Measurements from ENCODE around the gene CDKAL1. TPM values are rescaled to one million over a fixed set of nuclear protein-coding genes. Genes with fewer than 3 reads are reported as not detected.

Gene CDKAL1
- polyA plus RNA-seq, 2 of the 4 experiments (the other 2 are of a cell fraction) = 4.7 to 8.3 TPM

GRCh38 chr6:20670750-20671149 is 136.5 kb downstream of the CDKAL1 start:
- no peaks in the 10 kb centered on the region for H3K9me3 ChIP-seq
- H3K4me2 ChIP-seq = no peak overlapping the region
- no peak for FAIRE-seq
- DNase-seq (ENCODE audit: low read depth in 1 of 2, low spot score in 1 of 2) = no peak
- no peaks in the 10 kb centered on the region for H3K4me1 ChIP-seq
- no peak for ATAC-seq
- TF ChIP-seq CBX8 (IDR thresholded peaks at IDR 0.05) (no peak), ESRRA (IDR thresholded peaks at IDR 0.05; ENCODE audit: borderline replicate concordance, low read length) (no peak), ZFP36 (IDR thresholded peaks at IDR 0.05; ENCODE audit: borderline replicate concordance, partially characterized antibody) (no peak), SREBF2 (IDR thresholded peaks at IDR 0.05) (no peak), NPAS2 (CRISPR knock-in tag; IDR thresholded peaks at IDR 0.05; ENCODE audit: borderline replicate concordance) (no peak), POLR2AphosphoS2 (conservative IDR thresholded peaks at IDR 0.05; ENCODE audit: low read length) (no peak), JUN (IDR thresholded peaks at IDR 0.05) (no peak), CHD4 (IDR thresholded peaks at IDR 0.05; ENCODE audit: borderline replicate concordance) (no peak)
- TF ChIP-seq, protein P1, sequence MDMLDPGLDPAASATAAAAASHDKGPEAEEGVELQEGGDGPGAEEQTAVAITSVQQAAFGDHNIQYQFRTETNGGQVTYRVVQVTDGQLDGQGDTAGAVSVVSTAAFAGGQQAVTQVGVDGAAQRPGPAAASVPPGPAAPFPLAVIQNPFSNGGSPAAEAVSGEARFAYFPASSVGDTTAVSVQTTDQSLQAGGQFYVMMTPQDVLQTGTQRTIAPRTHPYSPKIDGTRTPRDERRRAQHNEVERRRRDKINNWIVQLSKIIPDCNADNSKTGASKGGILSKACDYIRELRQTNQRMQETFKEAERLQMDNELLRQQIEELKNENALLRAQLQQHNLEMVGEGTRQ (IDR thresholded peaks at IDR 0.05) = no peak
- TF ChIP-seq, protein P2, sequence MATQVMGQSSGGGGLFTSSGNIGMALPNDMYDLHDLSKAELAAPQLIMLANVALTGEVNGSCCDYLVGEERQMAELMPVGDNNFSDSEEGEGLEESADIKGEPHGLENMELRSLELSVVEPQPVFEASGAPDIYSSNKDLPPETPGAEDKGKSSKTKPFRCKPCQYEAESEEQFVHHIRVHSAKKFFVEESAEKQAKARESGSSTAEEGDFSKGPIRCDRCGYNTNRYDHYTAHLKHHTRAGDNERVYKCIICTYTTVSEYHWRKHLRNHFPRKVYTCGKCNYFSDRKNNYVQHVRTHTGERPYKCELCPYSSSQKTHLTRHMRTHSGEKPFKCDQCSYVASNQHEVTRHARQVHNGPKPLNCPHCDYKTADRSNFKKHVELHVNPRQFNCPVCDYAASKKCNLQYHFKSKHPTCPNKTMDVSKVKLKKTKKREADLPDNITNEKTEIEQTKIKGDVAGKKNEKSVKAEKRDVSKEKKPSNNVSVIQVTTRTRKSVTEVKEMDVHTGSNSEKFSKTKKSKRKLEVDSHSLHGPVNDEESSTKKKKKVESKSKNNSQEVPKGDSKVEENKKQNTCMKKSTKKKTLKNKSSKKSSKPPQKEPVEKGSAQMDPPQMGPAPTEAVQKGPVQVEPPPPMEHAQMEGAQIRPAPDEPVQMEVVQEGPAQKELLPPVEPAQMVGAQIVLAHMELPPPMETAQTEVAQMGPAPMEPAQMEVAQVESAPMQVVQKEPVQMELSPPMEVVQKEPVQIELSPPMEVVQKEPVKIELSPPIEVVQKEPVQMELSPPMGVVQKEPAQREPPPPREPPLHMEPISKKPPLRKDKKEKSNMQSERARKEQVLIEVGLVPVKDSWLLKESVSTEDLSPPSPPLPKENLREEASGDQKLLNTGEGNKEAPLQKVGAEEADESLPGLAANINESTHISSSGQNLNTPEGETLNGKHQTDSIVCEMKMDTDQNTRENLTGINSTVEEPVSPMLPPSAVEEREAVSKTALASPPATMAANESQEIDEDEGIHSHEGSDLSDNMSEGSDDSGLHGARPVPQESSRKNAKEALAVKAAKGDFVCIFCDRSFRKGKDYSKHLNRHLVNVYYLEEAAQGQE (IDR thresholded peaks at IDR 0.05) = no peak
- TF ChIP-seq, protein P3, sequence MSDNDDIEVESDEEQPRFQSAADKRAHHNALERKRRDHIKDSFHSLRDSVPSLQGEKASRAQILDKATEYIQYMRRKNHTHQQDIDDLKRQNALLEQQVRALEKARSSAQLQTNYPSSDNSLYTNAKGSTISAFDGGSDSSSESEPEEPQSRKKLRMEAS (IDR thresholded peaks at IDR 0.05) = no peak
- WGBS (ENCODE audit: missing lambda C conversion rate) = 89% methylated on average over 2 of the region's 2 CpGs
- POLR2A ChIA-PET = no interaction called here
- CTCF ChIA-PET = no interaction called here
- no peak overlapping the region for H3K4me3 ChIP-seq
- H3K27ac ChIP-seq = no peak overlapping the region

- CTCF ChIA-PET = no interaction called here
- no peak overlapping the region for H3K4me2 ChIP-seq
- FAIRE-seq = no peak
- no peak for TF ChIP-seq RNF2 (IDR thresholded peaks at IDR 0.05; ENCODE audit: borderline replicate concordance, low read depth)
- TF ChIP-seq EHMT2 (IDR thresholded peaks at IDR 0.05; ENCODE audit: low read depth) = no peak
- no peak for TF ChIP-seq HOXB5 (CRISPR knock-in tag; IDR thresholded peaks at IDR 0.05)
- TF ChIP-seq, protein P4, sequence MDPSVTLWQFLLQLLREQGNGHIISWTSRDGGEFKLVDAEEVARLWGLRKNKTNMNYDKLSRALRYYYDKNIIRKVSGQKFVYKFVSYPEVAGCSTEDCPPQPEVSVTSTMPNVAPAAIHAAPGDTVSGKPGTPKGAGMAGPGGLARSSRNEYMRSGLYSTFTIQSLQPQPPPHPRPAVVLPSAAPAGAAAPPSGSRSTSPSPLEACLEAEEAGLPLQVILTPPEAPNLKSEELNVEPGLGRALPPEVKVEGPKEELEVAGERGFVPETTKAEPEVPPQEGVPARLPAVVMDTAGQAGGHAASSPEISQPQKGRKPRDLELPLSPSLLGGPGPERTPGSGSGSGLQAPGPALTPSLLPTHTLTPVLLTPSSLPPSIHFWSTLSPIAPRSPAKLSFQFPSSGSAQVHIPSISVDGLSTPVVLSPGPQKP (IDR thresholded peaks at IDR 0.05; ENCODE audit: low read depth, low read length) = no peak
- TF ChIP-seq RCOR1 (IDR thresholded peaks at IDR 0.05; ENCODE audit: low read depth, low read length) = no peak
- TF ChIP-seq FOXS1 (CRISPR knock-in tag; IDR thresholded peaks at IDR 0.05) = no peak
- TF ChIP-seq, protein P2 (IDR thresholded peaks at IDR 0.05) = no peak
- TF ChIP-seq, protein P5, sequence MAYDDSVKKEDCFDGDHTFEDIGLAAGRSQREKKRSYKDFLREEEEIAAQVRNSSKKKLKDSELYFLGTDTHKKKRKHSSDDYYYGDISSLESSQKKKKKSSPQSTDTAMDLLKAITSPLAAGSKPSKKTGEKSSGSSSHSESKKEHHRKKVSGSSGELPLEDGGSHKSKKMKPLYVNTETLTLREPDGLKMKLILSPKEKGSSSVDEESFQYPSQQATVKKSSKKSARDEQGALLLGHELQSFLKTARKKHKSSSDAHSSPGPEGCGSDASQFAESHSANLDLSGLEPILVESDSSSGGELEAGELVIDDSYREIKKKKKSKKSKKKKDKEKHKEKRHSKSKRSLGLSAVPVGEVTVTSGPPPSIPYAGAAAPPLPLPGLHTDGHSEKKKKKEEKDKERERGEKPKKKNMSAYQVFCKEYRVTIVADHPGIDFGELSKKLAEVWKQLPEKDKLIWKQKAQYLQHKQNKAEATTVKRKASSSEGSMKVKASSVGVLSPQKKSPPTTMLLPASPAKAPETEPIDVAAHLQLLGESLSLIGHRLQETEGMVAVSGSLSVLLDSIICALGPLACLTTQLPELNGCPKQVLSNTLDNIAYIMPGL (CRISPR knock-in tag; IDR thresholded peaks at IDR 0.05; ENCODE audit: borderline replicate concordance) = no peak
- TF ChIP-seq HOXA7 (CRISPR knock-in tag; IDR thresholded peaks at IDR 0.05) = no peak
- no peak for TF ChIP-seq CTCF (IDR thresholded peaks at IDR 0.05)
- TF ChIP-seq GATA3 (IDR thresholded peaks at IDR 0.05; ENCODE audit: borderline replicate concordance) = no peak
- TF ChIP-seq RAD21 (conservative IDR thresholded peaks at IDR 0.05 in 1 of 2, IDR thresholded peaks at IDR 0.05 in 1 of 2) = no peak
- TF ChIP-seq, protein P6, sequence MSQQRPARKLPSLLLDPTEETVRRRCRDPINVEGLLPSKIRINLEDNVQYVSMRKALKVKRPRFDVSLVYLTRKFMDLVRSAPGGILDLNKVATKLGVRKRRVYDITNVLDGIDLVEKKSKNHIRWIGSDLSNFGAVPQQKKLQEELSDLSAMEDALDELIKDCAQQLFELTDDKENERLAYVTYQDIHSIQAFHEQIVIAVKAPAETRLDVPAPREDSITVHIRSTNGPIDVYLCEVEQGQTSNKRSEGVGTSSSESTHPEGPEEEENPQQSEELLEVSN (IDR thresholded peaks at IDR 0.05; ENCODE audit: borderline replicate concordance, low read depth) = no peak
Measured at GRCh38 chr6:20672038-20672437, 137.8 kb downstream of the CDKAL1 start.

More at GRCh38 chr6:20672038-20672437, 137.8 kb downstream of the CDKAL1 start:
- Histone ChIP-seq H3K9me3 (no peaks in the 10 kb centered on the region), H3K4me3 (no peak overlapping the region), H3K4me1 (no peaks in the 10 kb centered on the region), H3K27ac (no peak overlapping the region)
- POLR2A ChIA-PET = no interaction called here
- no peak for ATAC-seq
- no peak for DNase-seq (ENCODE audit: low read depth in 1 of 2, low spot score in 1 of 2)
- WGBS (ENCODE audit: missing lambda C conversion rate) = 77% methylated on average over 2 of the region's 2 CpGs
